Neural progenitor cell (in vitro differentiated cells): Measurements from ENCODE around the gene RIMKLA. TPM values are rescaled to one million over a fixed set of nuclear protein-coding genes. Genes with fewer than 3 reads are reported as not detected.
A peak's percentile ranks its signal among the peaks of the same experiment; 100 is the strongest.

Experiments
- DNase-seq: peaks from one replicate; pipeline ENCODE4 v3.0.0-alpha.2; 2016; ENCODE audit warnings: low spot score
- H2AFZ ChIP-seq: fragments of 200-600 bp; sonication (generic); replicated peaks from 2 replicates; pipeline ENCODE4 v1.6.1; 2016; ENCODE audit warnings: antibody characterized with exemption
- H3F3A ChIP-seq: fragments of 200-600 bp; sonication (generic); 2 replicates; pipeline ENCODE4 v1.6.1; 2016; ENCODE audit warnings: antibody characterized with exemption, low read depth
- H3K27ac ChIP-seq: fragments of 200-600 bp; sonication (generic); 2 replicates; pipeline ENCODE4 v1.5.1; 2016; ENCODE audit warnings: mild to moderate bottlenecking
- H3K27me3 ChIP-seq: fragments of 200-600 bp; sonication (generic); 2 replicates; pipeline ENCODE4 v1.6.1; 2016; ENCODE audit warnings: mild to moderate bottlenecking, moderate library complexity
- H3K36me3 ChIP-seq: fragments of 200-600 bp; sonication (generic); 2 replicates; pipeline ENCODE4 v1.5.1; 2016
- H3K4me1 ChIP-seq: fragments of 200-600 bp; sonication (generic); 2 replicates; pipeline ENCODE4 v1.6.1; 2016; ENCODE audit warnings: mixed run types
- H3K4me2 ChIP-seq: fragments of 200-600 bp; sonication (generic); 2 replicates; pipeline ENCODE4 v1.6.1; 2016
- H3K4me3 ChIP-seq: fragments of 200-600 bp; sonication (generic); 2 replicates; pipeline ENCODE4 v1.5.1; 2016
- H3K79me2 ChIP-seq: fragments of 200-600 bp; sonication (generic); 2 replicates; pipeline ENCODE4 v1.6.1; 2016; ENCODE audit warnings: low read depth
- H3K9ac ChIP-seq: fragments of 200-600 bp; sonication (generic); 2 replicates; pipeline ENCODE4 v1.6.1; 2016
- H3K9me3 ChIP-seq: fragments of 200-600 bp; sonication (generic); 2 replicates; pipeline ENCODE4 v1.5.1; 2016; ENCODE audit warnings: low read depth
- H4K20me1 ChIP-seq: fragments of 200-600 bp; sonication (generic); 2 replicates; pipeline ENCODE4 v1.6.1; 2016; ENCODE audit warnings: low read depth
- H3K27ac Mint-ChIP-seq: 3 replicates; pipeline ENCODE4 v1.8.0; 2021; ENCODE audit warnings: mixed read lengths
- H3K27me3 Mint-ChIP-seq: 2 replicates; pipeline ENCODE4 v1.8.0; 2022; ENCODE audit warnings: low read depth, mild to moderate bottlenecking, inconsistent platforms, moderate library complexity, mixed read lengths; ENCODE audit not compliant: insufficient read depth
- H3K36me3 Mint-ChIP-seq: 3 replicates; pipeline ENCODE4 v1.8.0; 2021; ENCODE audit warnings: mixed read lengths
- H3K4me1 Mint-ChIP-seq: 3 replicates; pipeline ENCODE4 v1.8.0; 2021; ENCODE audit warnings: mixed read lengths
- H3K4me3 Mint-ChIP-seq: 3 replicates; pipeline ENCODE4 v1.8.0; 2021; ENCODE audit warnings: mild to moderate bottlenecking, moderate library complexity, mixed read lengths
- H3K9me3 Mint-ChIP-seq: 3 replicates; pipeline ENCODE4 v1.8.0; 2020; ENCODE audit warnings: mixed read lengths
- EZH2 ChIP-seq: fragments of 200-600 bp; sonication (generic); IDR thresholded peaks from 2 replicates; pipeline ENCODE4 v1.6.1; 2017; ENCODE audit warnings: antibody characterized with exemption, mild to moderate bottlenecking, moderate library complexity
- EZH2phosphoT487 ChIP-seq: fragments of 200-600 bp; sonication (generic); IDR thresholded peaks from 2 replicates; pipeline ENCODE4 v1.6.1; 2017; ENCODE audit warnings: antibody characterized with exemption
- total RNA-seq: library from RNA; depleted of rRNA; stranded (reverse); fragments of >200 nt; gene quantifications from 2 replicates; pipeline ENCODE4 v1.2.3, GENCODE V29; 2015; ENCODE audit warnings: low replicate concordance
- TF ChIP-seq, protein P1 (sequence below): fragments of 200-600 bp; sonication (generic); IDR thresholded peaks from 2 replicates; pipeline ENCODE4 v1.5.1; 2017; ENCODE audit warnings: antibody characterized with exemption, mild to moderate bottlenecking

The RIMKLA gene
- total RNA-seq, 1 donor from 2014 or later, result 5.4 TPM

DNA sequence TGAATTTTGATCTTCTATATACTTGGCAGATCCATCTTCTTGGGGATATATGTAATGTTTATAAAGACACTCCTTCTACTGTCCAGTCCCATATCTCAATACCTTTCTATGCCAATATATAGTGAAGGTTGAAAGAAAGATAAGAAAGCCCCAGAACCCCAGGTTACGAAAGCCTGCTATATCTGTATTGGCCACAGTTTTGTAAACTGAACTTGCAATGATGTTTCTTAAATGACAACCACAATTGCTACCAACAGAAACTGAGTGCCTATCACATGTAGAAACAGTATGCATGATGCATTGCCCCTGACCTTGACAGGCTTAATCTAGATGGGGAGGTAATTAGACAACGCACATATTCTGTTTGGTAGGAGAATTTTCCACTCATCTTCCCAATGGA is 7.8 kb upstream of the RIMKLA start:
- Histone ChIP-seq H3K9me3 (no peaks in the 10 kb centered on the region), H3K9ac (no peak overlapping the region), H3K4me3 (no peak overlapping the region), H3K4me1 (no peaks in the 10 kb centered on the region), H3K36me3 (no peaks in the 10 kb centered on the region), H3K27ac (no peak overlapping the region), H3K27me3 (no peaks in the 10 kb centered on the region), H3F3A (no peaks in the 10 kb centered on the region), H3K79me2 (no peaks in the 10 kb centered on the region), H3K4me2 (no peak overlapping the region), H2AFZ (no peak overlapping the region), H4K20me1 (no peaks in the 10 kb centered on the region)
- H3K9me3 Mint-ChIP-seq, result no peaks in the 10 kb centered on the region
- no peak for DNase-seq
- no peaks in the 10 kb centered on the region for H3K36me3 Mint-ChIP-seq
- no peak overlapping the region for H3K27ac Mint-ChIP-seq
- no peak for TF ChIP-seq EZH2
- TF ChIP-seq, protein P1, sequence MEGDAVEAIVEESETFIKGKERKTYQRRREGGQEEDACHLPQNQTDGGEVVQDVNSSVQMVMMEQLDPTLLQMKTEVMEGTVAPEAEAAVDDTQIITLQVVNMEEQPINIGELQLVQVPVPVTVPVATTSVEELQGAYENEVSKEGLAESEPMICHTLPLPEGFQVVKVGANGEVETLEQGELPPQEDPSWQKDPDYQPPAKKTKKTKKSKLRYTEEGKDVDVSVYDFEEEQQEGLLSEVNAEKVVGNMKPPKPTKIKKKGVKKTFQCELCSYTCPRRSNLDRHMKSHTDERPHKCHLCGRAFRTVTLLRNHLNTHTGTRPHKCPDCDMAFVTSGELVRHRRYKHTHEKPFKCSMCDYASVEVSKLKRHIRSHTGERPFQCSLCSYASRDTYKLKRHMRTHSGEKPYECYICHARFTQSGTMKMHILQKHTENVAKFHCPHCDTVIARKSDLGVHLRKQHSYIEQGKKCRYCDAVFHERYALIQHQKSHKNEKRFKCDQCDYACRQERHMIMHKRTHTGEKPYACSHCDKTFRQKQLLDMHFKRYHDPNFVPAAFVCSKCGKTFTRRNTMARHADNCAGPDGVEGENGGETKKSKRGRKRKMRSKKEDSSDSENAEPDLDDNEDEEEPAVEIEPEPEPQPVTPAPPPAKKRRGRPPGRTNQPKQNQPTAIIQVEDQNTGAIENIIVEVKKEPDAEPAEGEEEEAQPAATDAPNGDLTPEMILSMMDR, result no peak
- no peak for TF ChIP-seq EZH2phosphoT487
- peaks cover 7% of the 10 kb centered on the region for H3K27me3 Mint-ChIP-seq
- no peaks in the 10 kb centered on the region for H3K4me1 Mint-ChIP-seq
- no peak overlapping the region for H3K4me3 Mint-ChIP-seq

DNA sequence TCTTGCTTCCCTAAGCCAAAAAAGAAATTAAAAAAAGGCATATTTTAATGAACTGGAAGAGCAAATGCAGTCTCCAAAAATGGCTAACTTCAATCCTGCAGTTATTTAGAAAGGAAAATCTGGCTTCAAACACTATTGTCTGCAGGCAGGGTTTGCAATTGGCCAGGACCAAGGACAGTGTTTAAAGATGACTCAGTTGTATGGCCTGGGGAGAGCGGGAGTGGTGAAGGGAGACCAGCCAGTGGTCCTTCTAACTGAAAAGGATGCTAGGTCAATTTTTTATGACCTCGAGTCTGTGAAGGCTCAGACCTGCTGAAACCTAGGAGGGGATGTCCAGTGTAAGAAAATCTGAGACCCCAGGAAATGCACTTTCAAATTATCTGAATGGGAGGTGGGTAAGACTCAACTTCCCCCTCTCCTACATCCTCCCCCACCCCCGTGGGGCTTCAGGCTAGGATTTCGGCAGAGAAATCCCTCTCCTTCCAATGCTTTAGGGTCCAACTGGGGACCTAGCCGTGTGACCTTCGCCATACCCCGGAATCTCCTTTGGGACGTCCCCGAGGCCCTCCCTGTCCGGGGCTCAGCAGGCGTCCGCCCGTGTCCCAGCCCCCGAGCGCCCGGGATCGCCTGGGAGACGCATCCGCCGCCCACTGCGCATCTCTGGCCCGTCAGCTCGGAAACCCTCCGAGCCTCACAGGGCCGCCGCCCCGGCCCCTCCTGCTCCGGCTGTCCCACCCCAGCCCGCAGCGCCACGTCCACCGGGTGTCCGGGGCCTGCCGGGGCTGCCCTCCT is 602 bp upstream of the RIMKLA start:
- peak; percentile 51 for DNase-seq
- Histone ChIP-seq H3K9me3 (no peaks in the 10 kb centered on the region), H3K4me3 (peak overlapping the region; percentile 79), H2AFZ (peak overlapping the region; percentile 97), H3F3A (peaks cover 9% of the 10 kb centered on the region), H3K79me2 (no peaks in the 10 kb centered on the region), H3K4me2 (peak overlapping the region; percentile 100), H3K36me3 (no peaks in the 10 kb centered on the region), H4K20me1 (no peaks in the 10 kb centered on the region), H3K27ac (no peak overlapping the region), H3K27me3 (peaks cover 51% of the 10 kb centered on the region), H3K9ac (no peak overlapping the region), H3K4me1 (peaks cover 8% of the 10 kb centered on the region)
- no peak overlapping the region for H3K27ac Mint-ChIP-seq
- TF ChIP-seq EZH2phosphoT487 (no peak), EZH2 (no peak)
- TF ChIP-seq, protein P1, result no peak
- H3K4me3 Mint-ChIP-seq, result peak overlapping the region; percentile 80
- H3K4me1 Mint-ChIP-seq, result peaks cover 6% of the 10 kb centered on the region
- no peaks in the 10 kb centered on the region for H3K36me3 Mint-ChIP-seq
- no peaks in the 10 kb centered on the region for H3K9me3 Mint-ChIP-seq
- peaks cover 24% of the 10 kb centered on the region for H3K27me3 Mint-ChIP-seq

DNA sequence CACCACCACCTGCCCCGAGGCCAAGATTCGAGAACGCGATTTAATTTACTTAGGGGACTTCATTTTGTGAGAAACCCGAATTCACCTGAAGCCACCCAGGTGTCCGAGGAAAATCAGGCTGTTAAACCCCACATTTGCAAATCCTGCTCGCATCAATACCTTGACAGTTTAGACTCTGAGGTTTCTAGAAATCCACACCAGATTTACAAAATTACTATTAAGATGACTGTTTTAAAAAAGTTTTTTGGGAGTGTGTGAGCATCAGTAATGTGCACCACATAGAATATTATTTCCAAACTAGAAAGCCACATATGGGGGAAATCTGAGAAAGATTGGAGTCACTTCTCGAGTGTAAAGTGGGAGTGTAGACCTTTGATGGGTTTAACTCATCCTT is 685 bp downstream of the RIMKLA start:
- peak overlapping the region; percentile 80 for H3K4me3 Mint-ChIP-seq
- peaks cover 9% of the 10 kb centered on the region for H3F3A ChIP-seq
- H3K4me1 ChIP-seq, result peaks cover 8% of the 10 kb centered on the region
- no peaks in the 10 kb centered on the region for H3K9me3 ChIP-seq
- no peaks in the 10 kb centered on the region for H3K79me2 ChIP-seq
- H3K36me3 ChIP-seq, result no peaks in the 10 kb centered on the region
- H3K27ac ChIP-seq, result no peak overlapping the region
- H4K20me1 ChIP-seq, result no peaks in the 10 kb centered on the region
- H3K4me2 ChIP-seq, result peak overlapping the region; percentile 100
- peaks cover 51% of the 10 kb centered on the region for H3K27me3 ChIP-seq
- peaks cover 6% of the 10 kb centered on the region for H3K4me1 Mint-ChIP-seq
- peak overlapping the region; percentile 100 for H2AFZ ChIP-seq
- peaks cover 24% of the 10 kb centered on the region for H3K27me3 Mint-ChIP-seq
- H3K9me3 Mint-ChIP-seq, result no peaks in the 10 kb centered on the region
- TF ChIP-seq EZH2phosphoT487 (no peak), EZH2 (no peak)
- TF ChIP-seq, protein P1, result no peak
- H3K36me3 Mint-ChIP-seq, result no peaks in the 10 kb centered on the region
- no peak overlapping the region for H3K27ac Mint-ChIP-seq
- H3K4me3 ChIP-seq, result peak overlapping the region; percentile 79
- no peak for DNase-seq
- no peak overlapping the region for H3K9ac ChIP-seq
